SU-DHL-6 (cell line): Measurements from ENCODE around the gene DRC7.

Experiments used
- CTCF ChIP-seq: fragments of 200-600 bp; sonication (generic); IDR thresholded peaks from one replicate; pipeline ENCODE4 v1.5.1; 2017; ENCODE audit warnings: antibody characterized with exemption, mild to moderate bottlenecking, low read length, moderate library complexity; ENCODE audit not compliant: insufficient read depth, poor library complexity, severe bottlenecking
- EZH2phosphoT487 ChIP-seq: fragments of 200-600 bp; sonication (generic), shearing (Covaris generic); conservative IDR thresholded peaks from 2 replicates; pipeline ENCODE4 v1.6.1; 2018; ENCODE audit warnings: mild to moderate bottlenecking, antibody characterized with exemption, low read length, moderate library complexity, mixed read lengths

DNA sequence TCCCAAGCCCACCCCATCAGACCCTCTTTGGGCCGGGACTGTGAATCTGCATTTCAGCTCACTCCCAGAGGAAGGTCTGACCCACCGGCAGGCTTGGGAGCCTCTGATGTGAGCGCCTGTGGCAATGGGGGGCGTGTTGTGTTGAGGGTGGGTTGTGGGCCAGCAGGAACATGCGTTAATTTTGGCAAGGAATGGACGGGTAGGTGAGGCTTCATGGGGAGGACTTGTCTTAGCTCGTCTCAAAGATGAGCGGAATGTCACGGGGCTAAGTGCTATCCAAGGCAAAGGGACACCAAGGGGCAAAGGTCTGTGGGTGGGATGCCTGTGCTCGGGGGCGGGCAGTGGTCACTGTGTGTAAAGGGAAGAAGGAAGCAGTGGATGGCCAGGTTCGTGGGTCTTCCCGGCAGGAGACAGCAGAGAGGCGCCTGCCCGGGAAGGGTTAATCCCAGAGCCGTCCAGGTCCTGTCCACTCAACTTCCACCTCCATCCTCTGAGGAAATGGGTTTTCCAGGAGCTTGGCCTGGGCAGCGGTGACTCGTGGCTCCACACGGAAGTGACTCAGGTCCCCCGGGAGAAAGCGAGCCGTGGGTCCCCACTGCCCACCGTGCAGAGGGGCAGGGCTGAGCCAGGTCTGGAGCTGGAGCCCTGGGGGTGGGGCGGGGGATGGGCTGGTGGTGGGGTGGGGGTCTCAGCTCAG is 48.8 kb upstream of the DRC7 start:
- TF ChIP-seq EZH2phosphoT487, result no peak
- TF ChIP-seq CTCF, result no peak
